ENCODE data around the gene SCGB1D1. TPM values are rescaled to one million over a fixed set of nuclear protein-coding genes. Genes with fewer than 3 reads are reported as not detected.

Gene SCGB1D1
- total RNA-seq, 1 experiment from 2014 or later = not detected

DNA sequence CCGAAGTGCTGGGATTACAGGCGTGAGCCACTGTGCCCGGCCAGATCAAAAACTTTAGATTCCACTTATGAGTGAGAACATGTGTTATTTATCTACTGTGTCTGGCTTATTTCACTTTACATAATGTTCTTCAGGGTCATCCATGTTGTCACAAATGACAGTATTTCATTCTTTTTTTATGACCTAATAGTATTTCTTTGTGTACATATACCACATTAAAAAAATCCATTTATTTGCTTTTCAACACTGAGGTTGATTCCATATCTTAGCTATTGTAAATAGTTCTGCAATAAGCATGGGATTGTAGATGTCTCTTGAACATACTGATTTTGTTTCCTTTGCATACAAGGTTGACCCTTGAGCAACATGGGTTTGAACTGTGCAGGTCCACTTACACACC is 13.2 kb upstream of the SCGB1D1 start (continued):
- TF ChIP-seq, protein P1, sequence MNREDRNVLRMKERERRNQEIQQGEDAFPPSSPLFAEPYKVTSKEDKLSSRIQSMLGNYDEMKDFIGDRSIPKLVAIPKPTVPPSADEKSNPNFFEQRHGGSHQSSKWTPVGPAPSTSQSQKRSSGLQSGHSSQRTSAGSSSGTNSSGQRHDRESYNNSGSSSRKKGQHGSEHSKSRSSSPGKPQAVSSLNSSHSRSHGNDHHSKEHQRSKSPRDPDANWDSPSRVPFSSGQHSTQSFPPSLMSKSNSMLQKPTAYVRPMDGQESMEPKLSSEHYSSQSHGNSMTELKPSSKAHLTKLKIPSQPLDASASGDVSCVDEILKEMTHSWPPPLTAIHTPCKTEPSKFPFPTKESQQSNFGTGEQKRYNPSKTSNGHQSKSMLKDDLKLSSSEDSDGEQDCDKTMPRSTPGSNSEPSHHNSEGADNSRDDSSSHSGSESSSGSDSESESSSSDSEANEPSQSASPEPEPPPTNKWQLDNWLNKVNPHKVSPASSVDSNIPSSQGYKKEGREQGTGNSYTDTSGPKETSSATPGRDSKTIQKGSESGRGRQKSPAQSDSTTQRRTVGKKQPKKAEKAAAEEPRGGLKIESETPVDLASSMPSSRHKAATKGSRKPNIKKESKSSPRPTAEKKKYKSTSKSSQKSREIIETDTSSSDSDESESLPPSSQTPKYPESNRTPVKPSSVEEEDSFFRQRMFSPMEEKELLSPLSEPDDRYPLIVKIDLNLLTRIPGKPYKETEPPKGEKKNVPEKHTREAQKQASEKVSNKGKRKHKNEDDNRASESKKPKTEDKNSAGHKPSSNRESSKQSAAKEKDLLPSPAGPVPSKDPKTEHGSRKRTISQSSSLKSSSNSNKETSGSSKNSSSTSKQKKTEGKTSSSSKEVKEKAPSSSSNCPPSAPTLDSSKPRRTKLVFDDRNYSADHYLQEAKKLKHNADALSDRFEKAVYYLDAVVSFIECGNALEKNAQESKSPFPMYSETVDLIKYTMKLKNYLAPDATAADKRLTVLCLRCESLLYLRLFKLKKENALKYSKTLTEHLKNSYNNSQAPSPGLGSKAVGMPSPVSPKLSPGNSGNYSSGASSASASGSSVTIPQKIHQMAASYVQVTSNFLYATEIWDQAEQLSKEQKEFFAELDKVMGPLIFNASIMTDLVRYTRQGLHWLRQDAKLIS (CRISPR knock-in tag; IDR thresholded peaks at IDR 0.05; ENCODE audit: borderline replicate concordance) = no peak
- no peak for TF ChIP-seq HMGA2 (CRISPR knock-in tag; IDR thresholded peaks at IDR 0.05)

DNA sequence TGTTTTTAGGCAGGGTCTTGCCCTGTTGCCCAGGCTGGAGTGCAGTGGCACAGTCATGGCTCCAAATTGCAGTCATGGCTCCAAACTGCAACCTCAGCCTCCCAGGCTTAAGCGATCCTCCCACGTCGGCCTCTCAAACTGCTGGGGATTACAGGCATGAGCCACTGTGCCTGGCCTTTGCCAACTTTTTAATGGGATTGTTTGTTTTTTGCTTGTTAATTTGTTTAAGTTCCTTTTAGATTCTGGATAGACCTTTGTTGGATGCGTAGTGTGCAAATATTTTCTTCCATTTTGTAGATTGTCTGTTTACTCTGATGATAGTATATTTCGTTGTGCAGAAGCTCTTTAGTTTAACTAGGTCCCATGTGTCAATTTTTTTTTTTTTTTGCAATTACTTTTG is 10.0 kb upstream of the SCGB1D1 start:
- Mint-ChIP-seq H3K36me3 (no peaks in the 10 kb centered on the region), H3K9me3 (peaks cover 8% of the 10 kb centered on the region), H3K27ac (no peak overlapping the region), H3K4me3 (no peak overlapping the region), H3K4me1 (no peaks in the 10 kb centered on the region), H3K27me3 (ENCODE audit: low read depth) (peaks cover 1% of the 10 kb centered on the region; the same call in 1 of the 2 replicates)
- CTCF ChIA-PET = no interaction called here
- DNase-seq (ENCODE audit: low spot score) (no peak), ATAC-seq (no peak)
- POLR2A ChIA-PET = no interaction called here
- TF ChIP-seq CBFB (CRISPR knock-in tag; IDR thresholded peaks at IDR 0.05; ENCODE audit: low read depth) (no peak), FOXP1 (CRISPR knock-in tag; IDR thresholded peaks at IDR 0.05; ENCODE audit: borderline replicate concordance) (no peak), EMX1 (CRISPR knock-in tag; IDR thresholded peaks at IDR 0.05) (no peak), ETV6 (CRISPR knock-in tag; IDR thresholded peaks at IDR 0.05) (no peak), PRRX2 (CRISPR knock-in tag; IDR thresholded peaks at IDR 0.05) (no peak), JAZF1 (CRISPR knock-in tag; IDR thresholded peaks at IDR 0.05) (no peak)
- TF ChIP-seq, protein P2, sequence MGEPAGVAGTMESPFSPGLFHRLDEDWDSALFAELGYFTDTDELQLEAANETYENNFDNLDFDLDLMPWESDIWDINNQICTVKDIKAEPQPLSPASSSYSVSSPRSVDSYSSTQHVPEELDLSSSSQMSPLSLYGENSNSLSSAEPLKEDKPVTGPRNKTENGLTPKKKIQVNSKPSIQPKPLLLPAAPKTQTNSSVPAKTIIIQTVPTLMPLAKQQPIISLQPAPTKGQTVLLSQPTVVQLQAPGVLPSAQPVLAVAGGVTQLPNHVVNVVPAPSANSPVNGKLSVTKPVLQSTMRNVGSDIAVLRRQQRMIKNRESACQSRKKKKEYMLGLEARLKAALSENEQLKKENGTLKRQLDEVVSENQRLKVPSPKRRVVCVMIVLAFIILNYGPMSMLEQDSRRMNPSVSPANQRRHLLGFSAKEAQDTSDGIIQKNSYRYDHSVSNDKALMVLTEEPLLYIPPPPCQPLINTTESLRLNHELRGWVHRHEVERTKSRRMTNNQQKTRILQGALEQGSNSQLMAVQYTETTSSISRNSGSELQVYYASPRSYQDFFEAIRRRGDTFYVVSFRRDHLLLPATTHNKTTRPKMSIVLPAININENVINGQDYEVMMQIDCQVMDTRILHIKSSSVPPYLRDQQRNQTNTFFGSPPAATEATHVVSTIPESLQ (CRISPR knock-in tag; IDR thresholded peaks at IDR 0.05) = no peak
- TF ChIP-seq, protein P3, sequence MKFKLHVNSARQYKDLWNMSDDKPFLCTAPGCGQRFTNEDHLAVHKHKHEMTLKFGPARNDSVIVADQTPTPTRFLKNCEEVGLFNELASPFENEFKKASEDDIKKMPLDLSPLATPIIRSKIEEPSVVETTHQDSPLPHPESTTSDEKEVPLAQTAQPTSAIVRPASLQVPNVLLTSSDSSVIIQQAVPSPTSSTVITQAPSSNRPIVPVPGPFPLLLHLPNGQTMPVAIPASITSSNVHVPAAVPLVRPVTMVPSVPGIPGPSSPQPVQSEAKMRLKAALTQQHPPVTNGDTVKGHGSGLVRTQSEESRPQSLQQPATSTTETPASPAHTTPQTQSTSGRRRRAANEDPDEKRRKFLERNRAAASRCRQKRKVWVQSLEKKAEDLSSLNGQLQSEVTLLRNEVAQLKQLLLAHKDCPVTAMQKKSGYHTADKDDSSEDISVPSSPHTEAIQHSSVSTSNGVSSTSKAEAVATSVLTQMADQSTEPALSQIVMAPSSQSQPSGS (CRISPR knock-in tag; IDR thresholded peaks at IDR 0.05; ENCODE audit: borderline replicate concordance, low read depth) = no peak
- TF ChIP-seq, protein P4, sequence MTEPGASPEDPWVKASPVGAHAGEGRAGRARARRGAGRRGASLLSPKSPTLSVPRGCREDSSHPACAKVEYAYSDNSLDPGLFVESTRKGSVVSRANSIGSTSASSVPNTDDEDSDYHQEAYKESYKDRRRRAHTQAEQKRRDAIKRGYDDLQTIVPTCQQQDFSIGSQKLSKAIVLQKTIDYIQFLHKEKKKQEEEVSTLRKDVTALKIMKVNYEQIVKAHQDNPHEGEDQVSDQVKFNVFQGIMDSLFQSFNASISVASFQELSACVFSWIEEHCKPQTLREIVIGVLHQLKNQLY (CRISPR knock-in tag; IDR thresholded peaks at IDR 0.05) = no peak
- TF ChIP-seq, protein P5, sequence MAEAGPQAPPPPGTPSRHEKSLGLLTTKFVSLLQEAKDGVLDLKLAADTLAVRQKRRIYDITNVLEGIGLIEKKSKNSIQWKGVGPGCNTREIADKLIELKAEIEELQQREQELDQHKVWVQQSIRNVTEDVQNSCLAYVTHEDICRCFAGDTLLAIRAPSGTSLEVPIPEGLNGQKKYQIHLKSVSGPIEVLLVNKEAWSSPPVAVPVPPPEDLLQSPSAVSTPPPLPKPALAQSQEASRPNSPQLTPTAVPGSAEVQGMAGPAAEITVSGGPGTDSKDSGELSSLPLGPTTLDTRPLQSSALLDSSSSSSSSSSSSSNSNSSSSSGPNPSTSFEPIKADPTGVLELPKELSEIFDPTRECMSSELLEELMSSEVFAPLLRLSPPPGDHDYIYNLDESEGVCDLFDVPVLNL (CRISPR knock-in tag; IDR thresholded peaks at IDR 0.05; ENCODE audit: borderline replicate concordance, low read depth) = no peak

DNA sequence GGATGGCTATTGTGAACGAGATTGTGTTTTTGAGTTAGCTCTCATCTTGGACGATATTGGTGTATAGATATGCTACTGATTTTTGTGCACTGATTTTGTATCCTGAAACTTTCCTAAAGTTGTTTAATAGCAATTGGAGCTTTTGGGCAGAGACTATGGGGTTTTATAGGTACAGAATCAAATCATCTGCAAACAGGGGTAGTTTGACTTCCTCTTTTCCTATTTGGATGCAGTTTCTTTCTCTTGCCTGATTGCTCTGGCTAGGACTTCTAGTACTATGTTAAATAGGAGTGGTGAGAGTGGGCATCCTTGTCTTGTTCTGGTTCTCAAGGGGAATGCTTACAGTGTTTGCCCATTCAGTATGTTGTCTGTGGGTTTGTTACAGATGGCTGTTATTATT is 8.9 kb upstream of the SCGB1D1 start:
- ChIA-PET CTCF (no interaction called here), POLR2A (no interaction called here)
- no peak for ATAC-seq
- Mint-ChIP-seq H3K27ac (no peak overlapping the region), H3K27me3 (ENCODE audit: low read depth) (peaks cover 3% of the 10 kb centered on the region; the same call in 1 of the 2 replicates), H3K9me3 (peaks cover 9% of the 10 kb centered on the region), H3K36me3 (no peaks in the 10 kb centered on the region), H3K4me3 (no peak overlapping the region), H3K4me1 (no peaks in the 10 kb centered on the region)
- DNase-seq (ENCODE audit: low spot score) = no peak
- TF ChIP-seq, protein P6, sequence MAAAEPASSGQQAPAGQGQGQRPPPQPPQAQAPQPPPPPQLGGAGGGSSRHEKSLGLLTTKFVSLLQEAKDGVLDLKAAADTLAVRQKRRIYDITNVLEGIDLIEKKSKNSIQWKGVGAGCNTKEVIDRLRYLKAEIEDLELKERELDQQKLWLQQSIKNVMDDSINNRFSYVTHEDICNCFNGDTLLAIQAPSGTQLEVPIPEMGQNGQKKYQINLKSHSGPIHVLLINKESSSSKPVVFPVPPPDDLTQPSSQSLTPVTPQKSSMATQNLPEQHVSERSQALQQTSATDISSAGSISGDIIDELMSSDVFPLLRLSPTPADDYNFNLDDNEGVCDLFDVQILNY (CRISPR knock-in tag; IDR thresholded peaks at IDR 0.05) = no peak
- TF ChIP-seq, protein P7, sequence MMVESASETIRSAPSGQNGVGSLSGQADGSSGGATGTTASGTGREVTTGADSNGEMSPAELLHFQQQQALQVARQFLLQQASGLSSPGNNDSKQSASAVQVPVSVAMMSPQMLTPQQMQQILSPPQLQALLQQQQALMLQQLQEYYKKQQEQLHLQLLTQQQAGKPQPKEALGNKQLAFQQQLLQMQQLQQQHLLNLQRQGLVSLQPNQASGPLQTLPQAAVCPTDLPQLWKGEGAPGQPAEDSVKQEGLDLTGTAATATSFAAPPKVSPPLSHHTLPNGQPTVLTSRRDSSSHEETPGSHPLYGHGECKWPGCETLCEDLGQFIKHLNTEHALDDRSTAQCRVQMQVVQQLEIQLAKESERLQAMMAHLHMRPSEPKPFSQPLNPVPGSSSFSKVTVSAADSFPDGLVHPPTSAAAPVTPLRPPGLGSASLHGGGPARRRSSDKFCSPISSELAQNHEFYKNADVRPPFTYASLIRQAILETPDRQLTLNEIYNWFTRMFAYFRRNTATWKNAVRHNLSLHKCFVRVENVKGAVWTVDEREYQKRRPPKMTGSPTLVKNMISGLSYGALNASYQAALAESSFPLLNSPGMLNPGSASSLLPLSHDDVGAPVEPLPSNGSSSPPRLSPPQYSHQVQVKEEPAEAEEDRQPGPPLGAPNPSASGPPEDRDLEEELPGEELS (CRISPR knock-in tag; IDR thresholded peaks at IDR 0.05) = no peak
- TF ChIP-seq, protein P8, sequence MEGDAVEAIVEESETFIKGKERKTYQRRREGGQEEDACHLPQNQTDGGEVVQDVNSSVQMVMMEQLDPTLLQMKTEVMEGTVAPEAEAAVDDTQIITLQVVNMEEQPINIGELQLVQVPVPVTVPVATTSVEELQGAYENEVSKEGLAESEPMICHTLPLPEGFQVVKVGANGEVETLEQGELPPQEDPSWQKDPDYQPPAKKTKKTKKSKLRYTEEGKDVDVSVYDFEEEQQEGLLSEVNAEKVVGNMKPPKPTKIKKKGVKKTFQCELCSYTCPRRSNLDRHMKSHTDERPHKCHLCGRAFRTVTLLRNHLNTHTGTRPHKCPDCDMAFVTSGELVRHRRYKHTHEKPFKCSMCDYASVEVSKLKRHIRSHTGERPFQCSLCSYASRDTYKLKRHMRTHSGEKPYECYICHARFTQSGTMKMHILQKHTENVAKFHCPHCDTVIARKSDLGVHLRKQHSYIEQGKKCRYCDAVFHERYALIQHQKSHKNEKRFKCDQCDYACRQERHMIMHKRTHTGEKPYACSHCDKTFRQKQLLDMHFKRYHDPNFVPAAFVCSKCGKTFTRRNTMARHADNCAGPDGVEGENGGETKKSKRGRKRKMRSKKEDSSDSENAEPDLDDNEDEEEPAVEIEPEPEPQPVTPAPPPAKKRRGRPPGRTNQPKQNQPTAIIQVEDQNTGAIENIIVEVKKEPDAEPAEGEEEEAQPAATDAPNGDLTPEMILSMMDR (IDR thresholded peaks at IDR 0.05) = no peak
- no peak for TF ChIP-seq TEAD1 (CRISPR knock-in tag; IDR thresholded peaks at IDR 0.05)
- TF ChIP-seq ZNF423 (CRISPR knock-in tag; IDR thresholded peaks at IDR 0.05) = no peak

All from WTC11 (cell line).